GM23338 (cell line): ENCODE results near the gene NTPCR. TPM values are rescaled to one million over a fixed set of nuclear protein-coding genes. Genes with fewer than 3 reads are reported as not detected.

Source experiments
- ATAC-seq: fragments of 200-7000 bp; cut with Tn5 transposase; 3 replicates; pipeline ENCODE4 v1.9.1; 2020
- DNase-seq: peaks from one replicate; pipeline ENCODE4 v3.0.0-alpha.2; 2015; ENCODE audit warnings: low spot score
- H2AFZ ChIP-seq: fragments of 200-600 bp; sonication (generic); 2 replicates; pipeline ENCODE4 v1.8.0; 2016; ENCODE audit warnings: antibody characterized with exemption, mild to moderate bottlenecking, moderate library complexity
- H3F3A ChIP-seq: fragments of 200-600 bp; sonication (generic); replicated peaks from 2 replicates; pipeline ENCODE4 v1.8.0; 2017; ENCODE audit warnings: antibody characterized with exemption, mixed run types, low read depth
- H3K27ac ChIP-seq: fragments of 200-600 bp; sonication (generic); 2 replicates; pipeline ENCODE4 v1.6.1; 2016; ENCODE audit warnings: low read depth
- H3K27me3 ChIP-seq: fragments of 200-600 bp; sonication (generic); 2 replicates; pipeline ENCODE4 v1.8.0; 2016; ENCODE audit warnings: mild to moderate bottlenecking, mixed run types, moderate library complexity; ENCODE audit not compliant: insufficient read depth
- H3K36me3 ChIP-seq: fragments of 200-600 bp; sonication (generic); 2 replicates; pipeline ENCODE4 v1.8.0; 2016; ENCODE audit warnings: mild to moderate bottlenecking; ENCODE audit not compliant: insufficient read depth
- H3K4me1 ChIP-seq: fragments of 200-600 bp; sonication (generic); 2 replicates; pipeline ENCODE4 v1.8.0; 2016; ENCODE audit warnings: mild to moderate bottlenecking, moderate library complexity; ENCODE audit not compliant: insufficient read depth
- H3K4me2 ChIP-seq: fragments of 200-600 bp; sonication (generic); 2 replicates; pipeline ENCODE4 v1.7.1; 2017; ENCODE audit warnings: mixed run types
- H3K4me3 ChIP-seq: fragments of 200-600 bp; sonication (generic); 2 replicates; pipeline ENCODE4 v1.6.1; 2016; ENCODE audit warnings: mixed run types
- H3K79me2 ChIP-seq: fragments of 200-600 bp; sonication (generic); replicated peaks from 2 replicates; pipeline ENCODE4 v1.8.0; 2017; ENCODE audit warnings: mild to moderate bottlenecking; ENCODE audit not compliant: insufficient read depth
- H3K9me2 ChIP-seq: fragments of 200-600 bp; sonication (generic); 2 replicates; pipeline ENCODE4 v1.8.0; 2017; ENCODE audit not compliant: insufficient read depth
- H4K20me1 ChIP-seq: fragments of 200-600 bp; sonication (generic); replicated peaks from 2 replicates; pipeline ENCODE4 v1.8.0; 2017; ENCODE audit warnings: mild to moderate bottlenecking; ENCODE audit not compliant: insufficient read depth
- H3K27ac Mint-ChIP-seq: 2 replicates; pipeline ENCODE4 v1.8.0; 2020; ENCODE audit warnings: inconsistent platforms, mild to moderate bottlenecking, moderate library complexity, mixed read lengths
- H3K27me3 Mint-ChIP-seq: 3 replicates; pipeline ENCODE4 v1.8.0; 2022; ENCODE audit warnings: low read depth, mild to moderate bottlenecking, moderate library complexity, mixed read lengths, inconsistent platforms; ENCODE audit not compliant: insufficient read depth, poor library complexity
- H3K36me3 Mint-ChIP-seq: 3 replicates; pipeline ENCODE4 v1.8.0; 2021; ENCODE audit warnings: low read depth, mild to moderate bottlenecking, inconsistent platforms, moderate library complexity, mixed read lengths
- H3K4me1 Mint-ChIP-seq: 3 replicates; pipeline ENCODE4 v1.8.0; 2020; ENCODE audit warnings: mild to moderate bottlenecking, inconsistent platforms, mixed read lengths
- H3K4me3 Mint-ChIP-seq: 3 replicates; pipeline ENCODE4 v1.8.0; 2021; ENCODE audit warnings: moderate library complexity, mild to moderate bottlenecking, inconsistent platforms, mixed read lengths
- H3K9me3 Mint-ChIP-seq: 3 replicates; pipeline ENCODE4 v1.8.0; 2020; ENCODE audit warnings: moderate library complexity, mild to moderate bottlenecking, inconsistent platforms, mixed read lengths
- CREB1 ChIP-seq: fragments of 250-450 bp; sonication (Bioruptor Pico); IDR thresholded peaks from 2 replicates; pipeline ENCODE4 v1.5.0; 2020; ENCODE audit warnings: low read depth, mild to moderate bottlenecking, moderate library complexity
- ETS1 ChIP-seq: IDR thresholded peaks from 2 replicates; pipeline ENCODE4 v1.6.1; 2016; ENCODE audit warnings: antibody characterized with exemption
- EZH2 ChIP-seq: fragments of 200-600 bp; sonication (generic); IDR thresholded peaks from one replicate; pipeline ENCODE4 v1.8.0; 2017; ENCODE audit warnings: antibody characterized with exemption, mild to moderate bottlenecking, low read depth; ENCODE audit not compliant: unreplicated experiment
- EZH2phosphoT487 ChIP-seq: fragments of 200-600 bp; sonication (generic); IDR thresholded peaks from one replicate; pipeline ENCODE4 v1.8.1; 2018; ENCODE audit warnings: antibody characterized with exemption; ENCODE audit not compliant: unreplicated experiment
- JUNB ChIP-seq: IDR thresholded peaks from one replicate; pipeline ENCODE4 v1.6.1; 2016; ENCODE audit warnings: antibody characterized with exemption; ENCODE audit not compliant: unreplicated experiment
- NANOG ChIP-seq: IDR thresholded peaks from 2 replicates; pipeline ENCODE4 v1.6.1; 2016; ENCODE audit warnings: antibody characterized with exemption, borderline replicate concordance
- POLR2AphosphoS5 ChIP-seq: IDR thresholded peaks from 2 replicates; pipeline ENCODE4 v1.6.1; 2016; ENCODE audit warnings: antibody characterized with exemption, low read depth
- STAT1 ChIP-seq: IDR thresholded peaks from one replicate; pipeline ENCODE4 v1.6.1; 2016; ENCODE audit warnings: antibody characterized with exemption; ENCODE audit not compliant: unreplicated experiment
- ZNF114 ChIP-seq: fragments of 250-450 bp; sonication (Bioruptor Pico); IDR thresholded peaks from 2 replicates; pipeline ENCODE4 v1.5.0; 2020; ENCODE audit warnings: mild to moderate bottlenecking, moderate library complexity
- ZNF331 ChIP-seq: fragments of 250-450 bp; sonication (Bioruptor Pico); IDR thresholded peaks from 2 replicates; pipeline ENCODE4 v1.5.0; 2020; ENCODE audit warnings: low read depth, mild to moderate bottlenecking, moderate library complexity
- ZNF462 ChIP-seq: fragments of 250-450 bp; sonication (Bioruptor Pico); IDR thresholded peaks from 2 replicates; pipeline ENCODE4 v1.5.0; 2020; ENCODE audit warnings: mild to moderate bottlenecking, moderate library complexity
- polyA plus RNA-seq: library from polyadenylated mRNA; unstranded; fragments of >200 nt; fragmentation: Nextera tagmentation; extraction: Ambion mirVana; gene quantifications from 2 replicates; pipeline ENCODE4 v1.2.1, GENCODE V29; 2016
- total RNA-seq: library from RNA; depleted of rRNA; stranded (reverse); fragments of >200 nt; shearing (Covaris generic); gene quantifications from 2 replicates; pipeline ENCODE4 v1.2.3, GENCODE V29; 2014
- TF ChIP-seq, protein P1 (sequence below), 2 experiments: fragments of 200-600 bp in 1 of 2; sonication (generic) in 1 of 2; conservative IDR thresholded peaks; 2 replicates each; pipeline versions ENCODE4 v1.5.1 to v1.6.1; 2016 to 2017; ENCODE audit warnings: antibody characterized with exemption in 2 of 2, low read depth in 2 of 2, mild to moderate bottlenecking in 2 of 2, moderate library complexity in 1 of 2

Gene NTPCR
- total and polyA plus RNA-seq, 2 experiments from 2014 or later = 64.1 to 150 TPM

DNA sequence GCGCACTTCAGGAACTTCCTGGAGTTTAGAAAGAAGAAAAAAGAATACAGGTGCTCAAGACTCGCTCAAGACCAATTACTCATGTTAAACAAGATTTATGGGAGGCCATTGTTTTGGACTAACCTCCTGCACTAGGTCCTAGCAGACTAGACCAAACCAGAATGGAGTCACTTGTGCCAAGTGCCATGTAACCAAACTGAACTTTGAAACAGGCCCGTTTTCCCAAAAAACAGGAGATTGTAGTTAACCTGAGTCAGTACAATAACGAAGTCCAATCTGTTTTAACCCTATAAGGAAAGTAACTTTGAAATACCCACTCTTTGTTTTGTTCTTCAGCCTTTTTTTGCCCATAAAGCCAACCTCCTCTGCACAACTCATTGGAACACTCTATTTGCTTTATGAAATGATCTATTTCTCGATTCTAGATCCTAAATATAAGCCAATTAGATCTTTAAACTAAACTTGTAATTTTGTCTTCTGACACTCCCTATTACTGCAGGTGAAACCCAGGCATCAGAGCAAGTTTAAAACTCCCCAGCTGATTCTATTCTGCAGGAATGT is 695 bp upstream of the NTPCR start (continued):
- TF ChIP-seq ETS1 (no peak), POLR2AphosphoS5 (no peak), STAT1 (no peak), ZNF114 (CRISPR knock-in tag) (no peak), JUNB (no peak), ZNF331 (CRISPR knock-in tag) (no peak), EZH2phosphoT487 (no peak)

- Histone ChIP-seq H3K36me3 (peaks cover 6% of the 10 kb centered on the region), H3K4me3 (peak overlapping the region; percentile 90), H2AFZ (peak overlapping the region; percentile 78; the same call in 1 of the 2 replicates), H3K79me2 (peaks cover 53% of the 10 kb centered on the region), H3F3A (no peaks in the 10 kb centered on the region), H3K9me2 (no peaks in the 10 kb centered on the region), H4K20me1 (peaks cover 11% of the 10 kb centered on the region; the same call in 1 of the 2 replicates), H3K4me2 (peak overlapping the region; percentile 70), H3K27me3 (no peaks in the 10 kb centered on the region), H3K4me1 (peaks cover 23% of the 10 kb centered on the region), H3K27ac (no peak overlapping the region)
- DNase-seq (peak; percentile 34), ATAC-seq (peak; percentile 30)
- peak overlapping the region; percentile 98 for H3K4me3 Mint-ChIP-seq
- no peaks in the 10 kb centered on the region for H3K9me3 Mint-ChIP-seq
- H3K27ac Mint-ChIP-seq = peak overlapping the region; percentile 99
- peaks cover 14% of the 10 kb centered on the region; the same call in 2 of the 3 replicates for H3K36me3 Mint-ChIP-seq
- peaks cover 21% of the 10 kb centered on the region for H3K27me3 Mint-ChIP-seq
- peaks cover 40% of the 10 kb centered on the region for H3K4me1 Mint-ChIP-seq
- TF ChIP-seq POLR2AphosphoS5 = no peak
- no peak for TF ChIP-seq ETS1
- TF ChIP-seq JUNB = no peak
- TF ChIP-seq CREB1 (CRISPR knock-in tag) = no peak
- no peak for TF ChIP-seq EZH2
- no peak for TF ChIP-seq NANOG
- TF ChIP-seq, protein P1, sequence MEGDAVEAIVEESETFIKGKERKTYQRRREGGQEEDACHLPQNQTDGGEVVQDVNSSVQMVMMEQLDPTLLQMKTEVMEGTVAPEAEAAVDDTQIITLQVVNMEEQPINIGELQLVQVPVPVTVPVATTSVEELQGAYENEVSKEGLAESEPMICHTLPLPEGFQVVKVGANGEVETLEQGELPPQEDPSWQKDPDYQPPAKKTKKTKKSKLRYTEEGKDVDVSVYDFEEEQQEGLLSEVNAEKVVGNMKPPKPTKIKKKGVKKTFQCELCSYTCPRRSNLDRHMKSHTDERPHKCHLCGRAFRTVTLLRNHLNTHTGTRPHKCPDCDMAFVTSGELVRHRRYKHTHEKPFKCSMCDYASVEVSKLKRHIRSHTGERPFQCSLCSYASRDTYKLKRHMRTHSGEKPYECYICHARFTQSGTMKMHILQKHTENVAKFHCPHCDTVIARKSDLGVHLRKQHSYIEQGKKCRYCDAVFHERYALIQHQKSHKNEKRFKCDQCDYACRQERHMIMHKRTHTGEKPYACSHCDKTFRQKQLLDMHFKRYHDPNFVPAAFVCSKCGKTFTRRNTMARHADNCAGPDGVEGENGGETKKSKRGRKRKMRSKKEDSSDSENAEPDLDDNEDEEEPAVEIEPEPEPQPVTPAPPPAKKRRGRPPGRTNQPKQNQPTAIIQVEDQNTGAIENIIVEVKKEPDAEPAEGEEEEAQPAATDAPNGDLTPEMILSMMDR (conservative IDR thresholded peaks at IDR 0.05; ENCODE audit: low read depth in 2 of 2) = no peak
- no peak for TF ChIP-seq ZNF462 (CRISPR knock-in tag)
- TF ChIP-seq STAT1 = no peak
- TF ChIP-seq ZNF114 (CRISPR knock-in tag) = no peak
These were observed 769 bp downstream of the NTPCR start for GRCh38 chr1:232951180-232951579.
